ENCODE results near the gene RANGAP1. TPM values are rescaled to one million over a fixed set of nuclear protein-coding genes. Genes with fewer than 3 reads are reported as not detected.

The RANGAP1 gene
- total RNA-seq, 1 donor from 2014 or later: 71.5 TPM

DNA sequence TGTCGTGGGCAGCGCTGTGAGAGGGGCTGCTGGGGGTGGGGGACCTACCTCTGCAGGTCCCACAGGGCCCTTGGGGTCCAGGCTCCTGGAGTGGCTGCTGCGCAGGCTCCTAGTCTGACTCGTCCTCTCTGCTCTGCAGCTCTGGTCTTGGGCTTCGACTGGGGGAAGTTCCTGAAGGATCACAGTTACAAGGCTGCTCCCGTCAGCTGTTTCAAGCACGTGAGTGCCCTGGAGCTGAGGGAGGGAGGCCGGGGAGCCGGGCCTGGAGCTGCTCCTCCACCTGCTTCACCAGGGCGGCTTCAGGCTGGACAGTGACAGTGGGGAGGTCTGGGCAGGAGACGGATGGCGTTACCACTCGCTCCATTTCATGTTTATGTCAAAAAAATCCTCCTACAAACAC, 69.0 kb downstream of the RANGAP1 start:
- Mint-ChIP-seq H3K4me3 (ENCODE audit: unreplicated experiment) (peak overlapping the region; percentile 42), H3K4me1 (ENCODE audit: unreplicated experiment) (peaks cover 30% of the 10 kb centered on the region), H3K27me3 (ENCODE audit: unreplicated experiment) (peaks cover 6% of the 10 kb centered on the region), H3K36me3 (ENCODE audit: low read depth, unreplicated experiment) (peaks cover 38% of the 10 kb centered on the region), H3K27ac (ENCODE audit: unreplicated experiment) (peak overlapping the region; percentile 97), H3K9me3 (ENCODE audit: unreplicated experiment) (no peaks in the 10 kb centered on the region)
- TF ChIP-seq, protein P1, sequence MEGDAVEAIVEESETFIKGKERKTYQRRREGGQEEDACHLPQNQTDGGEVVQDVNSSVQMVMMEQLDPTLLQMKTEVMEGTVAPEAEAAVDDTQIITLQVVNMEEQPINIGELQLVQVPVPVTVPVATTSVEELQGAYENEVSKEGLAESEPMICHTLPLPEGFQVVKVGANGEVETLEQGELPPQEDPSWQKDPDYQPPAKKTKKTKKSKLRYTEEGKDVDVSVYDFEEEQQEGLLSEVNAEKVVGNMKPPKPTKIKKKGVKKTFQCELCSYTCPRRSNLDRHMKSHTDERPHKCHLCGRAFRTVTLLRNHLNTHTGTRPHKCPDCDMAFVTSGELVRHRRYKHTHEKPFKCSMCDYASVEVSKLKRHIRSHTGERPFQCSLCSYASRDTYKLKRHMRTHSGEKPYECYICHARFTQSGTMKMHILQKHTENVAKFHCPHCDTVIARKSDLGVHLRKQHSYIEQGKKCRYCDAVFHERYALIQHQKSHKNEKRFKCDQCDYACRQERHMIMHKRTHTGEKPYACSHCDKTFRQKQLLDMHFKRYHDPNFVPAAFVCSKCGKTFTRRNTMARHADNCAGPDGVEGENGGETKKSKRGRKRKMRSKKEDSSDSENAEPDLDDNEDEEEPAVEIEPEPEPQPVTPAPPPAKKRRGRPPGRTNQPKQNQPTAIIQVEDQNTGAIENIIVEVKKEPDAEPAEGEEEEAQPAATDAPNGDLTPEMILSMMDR (IDR thresholded peaks at IDR 0.05; ENCODE audit: unreplicated experiment): no peak
- DNase-seq (ENCODE audit: low spot score): no peak

DNA sequence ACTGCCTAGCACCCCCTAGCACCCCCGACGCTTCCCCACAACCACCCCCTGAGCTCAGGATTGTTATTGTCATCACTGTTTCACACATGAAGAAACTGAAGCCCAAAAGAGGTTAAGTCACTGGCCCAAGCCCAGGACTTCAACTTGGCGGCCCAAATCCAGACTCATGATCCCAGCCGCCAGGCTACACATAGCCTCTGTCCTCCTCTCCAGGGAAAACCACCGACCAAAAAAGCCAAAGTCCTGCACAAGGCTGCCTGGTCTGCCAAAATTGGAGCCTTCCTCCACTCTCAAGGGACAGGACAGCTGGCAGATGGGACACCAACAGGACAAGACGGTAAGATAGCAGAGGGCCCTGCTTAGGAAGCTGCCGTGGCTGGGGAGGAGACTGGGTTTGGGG, 70.1 kb downstream of the RANGAP1 start:
- DNase-seq (ENCODE audit: low spot score): no peak
- Mint-ChIP-seq H3K4me3 (ENCODE audit: unreplicated experiment) (peak overlapping the region; percentile 42), H3K9me3 (ENCODE audit: unreplicated experiment) (no peaks in the 10 kb centered on the region), H3K27ac (ENCODE audit: unreplicated experiment) (no peak overlapping the region), H3K27me3 (ENCODE audit: unreplicated experiment) (peaks cover 4% of the 10 kb centered on the region), H3K4me1 (ENCODE audit: unreplicated experiment) (peaks cover 28% of the 10 kb centered on the region), H3K36me3 (ENCODE audit: low read depth, unreplicated experiment) (peaks cover 33% of the 10 kb centered on the region)
- TF ChIP-seq, protein P1 (IDR thresholded peaks at IDR 0.05; ENCODE audit: unreplicated experiment): no peak

DNA sequence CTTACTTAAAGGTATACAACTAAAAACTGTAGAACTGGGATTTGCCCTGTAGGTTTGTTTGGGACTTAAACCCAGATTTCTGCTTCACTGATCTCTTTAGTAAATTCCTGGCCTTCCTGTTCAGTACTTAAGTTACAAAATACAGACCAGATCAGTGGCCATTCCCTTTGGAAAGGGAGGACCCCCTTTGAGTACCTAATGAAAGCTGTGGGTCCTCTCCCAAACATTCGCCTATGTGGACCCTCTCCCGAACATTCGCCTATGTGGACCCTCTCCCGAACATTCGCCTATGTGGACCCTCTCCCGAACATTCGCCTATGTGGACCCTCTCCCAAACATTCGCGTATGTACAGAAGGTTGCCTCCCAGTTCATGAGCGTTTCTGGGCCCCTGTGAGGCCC, 70.6 kb downstream of the RANGAP1 start:
- Mint-ChIP-seq H3K27ac (ENCODE audit: unreplicated experiment) (no peak overlapping the region), H3K4me3 (ENCODE audit: unreplicated experiment) (peak overlapping the region; percentile 42), H3K36me3 (ENCODE audit: low read depth, unreplicated experiment) (peaks cover 37% of the 10 kb centered on the region), H3K9me3 (ENCODE audit: unreplicated experiment) (no peaks in the 10 kb centered on the region), H3K27me3 (ENCODE audit: unreplicated experiment) (peaks cover 4% of the 10 kb centered on the region), H3K4me1 (ENCODE audit: unreplicated experiment) (peaks cover 28% of the 10 kb centered on the region)
- TF ChIP-seq, protein P1 (IDR thresholded peaks at IDR 0.05; ENCODE audit: unreplicated experiment): no peak
- no peak for DNase-seq (ENCODE audit: low spot score)

DNA sequence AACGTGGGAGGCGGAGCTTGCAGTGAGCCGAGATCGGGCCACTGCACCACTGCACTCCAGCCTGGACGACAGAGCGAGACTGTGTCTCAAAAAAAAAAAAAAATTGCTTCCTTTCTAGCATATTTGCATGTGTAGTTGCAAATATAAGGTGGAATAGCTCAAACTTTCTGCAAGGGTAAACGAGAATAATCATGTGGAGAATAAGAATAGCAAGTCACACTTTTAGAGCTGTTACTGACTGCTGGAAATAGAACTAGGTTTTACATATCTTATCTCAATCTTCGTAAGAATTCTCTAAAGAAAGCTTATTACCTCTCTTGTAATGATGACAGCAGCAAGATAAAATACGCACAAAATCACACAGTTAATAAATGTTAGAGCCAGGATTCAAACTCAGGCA, 79.3 kb downstream of the RANGAP1 start:
- DNase-seq (ENCODE audit: low spot score): no peak
- Mint-ChIP-seq H3K27me3 (ENCODE audit: unreplicated experiment) (peaks cover 11% of the 10 kb centered on the region), H3K36me3 (ENCODE audit: low read depth, unreplicated experiment) (peaks cover 12% of the 10 kb centered on the region), H3K4me1 (ENCODE audit: unreplicated experiment) (peaks cover 11% of the 10 kb centered on the region), H3K27ac (ENCODE audit: unreplicated experiment) (no peak overlapping the region), H3K4me3 (ENCODE audit: unreplicated experiment) (no peak overlapping the region), H3K9me3 (ENCODE audit: unreplicated experiment) (no peaks in the 10 kb centered on the region)
- TF ChIP-seq, protein P1 (IDR thresholded peaks at IDR 0.05; ENCODE audit: unreplicated experiment): no peak

DNA sequence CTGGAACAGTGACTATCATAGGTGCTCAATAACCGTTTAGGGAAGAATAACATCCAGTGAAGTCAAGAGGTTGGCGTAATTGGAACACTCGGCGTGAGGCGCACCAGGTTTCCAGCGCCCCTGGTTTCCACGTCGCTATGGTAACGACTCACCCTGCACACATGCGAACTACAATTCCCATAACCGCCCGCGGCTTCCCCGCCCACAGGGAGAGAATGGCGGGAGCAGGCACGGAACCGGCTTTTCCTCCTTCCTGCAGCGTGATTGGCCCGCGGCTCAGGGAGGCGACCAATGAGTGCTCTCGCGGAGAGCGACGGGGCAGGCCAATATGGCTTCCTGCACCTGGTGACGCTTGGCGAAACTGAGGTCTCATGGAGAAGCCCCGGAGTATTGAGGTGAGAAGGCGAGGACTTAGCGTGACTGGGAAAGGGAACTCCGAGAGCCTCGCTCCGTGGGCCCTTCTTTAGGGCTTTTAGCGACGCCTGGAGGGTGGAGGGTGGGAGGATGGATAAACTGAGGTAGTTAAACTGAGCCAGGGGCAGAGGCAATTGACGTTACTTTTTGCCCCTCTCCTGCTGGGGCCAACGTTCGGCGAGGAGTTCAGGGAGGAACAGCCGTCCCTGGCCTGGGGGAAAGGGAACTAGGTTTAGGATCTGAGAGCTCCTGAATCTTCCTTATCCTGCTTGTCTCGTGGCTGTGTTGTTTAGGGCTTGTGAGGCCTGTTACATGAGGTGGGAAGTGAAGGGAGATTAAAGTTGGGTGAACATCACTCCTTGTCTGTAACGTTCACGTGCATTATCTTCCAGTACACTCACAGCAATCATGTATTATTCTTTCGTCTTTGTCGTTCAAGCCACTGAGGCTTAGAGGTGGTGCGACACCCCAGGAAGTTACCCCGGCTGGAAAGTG, 80.7 kb downstream of the RANGAP1 start, which contains the start of gene L3MBTL2:
Gene L3MBTL2, plus strand, starts transcription at position 321 of the 909 bp plus-strand sequence. Its CDS starts 51 bp downstream, at position 372.
- no peaks in the 10 kb centered on the region for H3K9me3 Mint-ChIP-seq (ENCODE audit: unreplicated experiment)
- peak within 1 kb of the TSS; percentile 99 for H3K4me3 Mint-ChIP-seq (ENCODE audit: unreplicated experiment)
- H3K27me3 Mint-ChIP-seq (ENCODE audit: unreplicated experiment): peaks cover 12% of the 10 kb centered on the region
- TF ChIP-seq, protein P1 (IDR thresholded peaks at IDR 0.05; ENCODE audit: unreplicated experiment): no peak
- peak; percentile 99 for DNase-seq (ENCODE audit: low spot score)
- peak within 1 kb of the TSS; percentile 97 for H3K27ac Mint-ChIP-seq (ENCODE audit: unreplicated experiment)
- peaks cover 8% of the 10 kb centered on the region for H3K36me3 Mint-ChIP-seq (ENCODE audit: low read depth, unreplicated experiment)
- peaks cover 11% of the 10 kb centered on the region for H3K4me1 Mint-ChIP-seq (ENCODE audit: unreplicated experiment)
